Measurements from ENCODE around the gene DOK5. TPM values are rescaled to one million over a fixed set of nuclear protein-coding genes. Genes with fewer than 3 reads are reported as not detected.

DOK5 gene
- total and polyA plus RNA-seq, 4 donors = 0.37 to 3.1 (median 0.46) TPM

- WGBS, 2 donors = 69 to 70% methylated on average over 4 of the region's 4 CpGs
- no peak overlapping the region for H3K9ac ChIP-seq (ENCODE audit: insufficient read depth in 1 of 2, low read length in 2 of 2)
- H3K27ac ChIP-seq (ENCODE audit: low read depth in 1 of 2, low read length in 1 of 2) = no peak overlapping the region
- H3K4me1 ChIP-seq (ENCODE audit: control insufficient read depth in 5 of 5, insufficient read depth in 5 of 5, low read length in 5 of 5) = no peaks in the 10 kb centered on the region
- DNase-seq = no peak
- ATAC-seq (ENCODE audit: insufficient read depth, low FRiP score) = no peak
- no peak for TF ChIP-seq CTCF (IDR thresholded peaks at IDR 0.05; ENCODE audit: control extremely low read depth, extremely low read depth)
- H3K36me3 ChIP-seq (ENCODE audit: control insufficient read depth in 4 of 4, insufficient read depth in 4 of 4, low read length in 4 of 4) = no peaks in the 10 kb centered on the region
- H3K9me3 ChIP-seq (ENCODE audit: control insufficient read depth in 4 of 4, insufficient read depth in 3 of 4, low read length in 3 of 4) = peaks cover 0 to 2% (median 0%) of the 10 kb centered on the region in 4 donors
- no peaks in the 10 kb centered on the region for H3K27me3 ChIP-seq (ENCODE audit: control insufficient read depth in 3 of 3, insufficient read depth in 3 of 3, low read length in 2 of 3)
- H3K4me3 ChIP-seq = no peak overlapping the region
Observed at GRCh38 chr20:54669040-54669363, 193.6 kb downstream of the DOK5 start.

GRCh38 chr20:54678253-54678652 lies 202.9 kb downstream of the DOK5 start:
- H3K9ac ChIP-seq (ENCODE audit: insufficient read depth in 1 of 2, low read length in 2 of 2) = no peak overlapping the region
- no peaks in the 10 kb centered on the region for H3K9me3 ChIP-seq (ENCODE audit: control insufficient read depth in 4 of 4, insufficient read depth in 3 of 4, low read length in 3 of 4)
- no peak for TF ChIP-seq CTCF (IDR thresholded peaks at IDR 0.05; ENCODE audit: control extremely low read depth, extremely low read depth)
- H3K36me3 ChIP-seq (ENCODE audit: control insufficient read depth in 4 of 4, insufficient read depth in 4 of 4, low read length in 4 of 4) = no peaks in the 10 kb centered on the region
- no peak overlapping the region for H3K27ac ChIP-seq (ENCODE audit: low read depth in 1 of 2, low read length in 1 of 2)
- H3K27me3 ChIP-seq (ENCODE audit: control insufficient read depth in 3 of 3, insufficient read depth in 3 of 3, low read length in 2 of 3) = peaks cover 0 to 5% (median 0%) of the 10 kb centered on the region in 3 donors
- H3K4me1 ChIP-seq (ENCODE audit: control insufficient read depth in 5 of 5, insufficient read depth in 5 of 5, low read length in 5 of 5) = peaks cover 0 to 13% (median 0%) of the 10 kb centered on the region in 5 donors
- 51 to 67% methylated on average over 1 of the region's 1 CpG for WGBS, 2 donors
- H3K4me3 ChIP-seq = no peak overlapping the region
- ATAC-seq (ENCODE audit: insufficient read depth, low FRiP score) = no peak
- DNase-seq = no peak

GRCh38 chr20:54680439-54680838 lies 205.0 kb downstream of the DOK5 start:
- DNase-seq (no peak), ATAC-seq (ENCODE audit: insufficient read depth, low FRiP score) (no peak)
- 36 to 44% methylated on average over 5 of the region's 5 CpGs for WGBS, 2 donors
- Histone ChIP-seq H3K27me3 (ENCODE audit: control insufficient read depth in 3 of 3, insufficient read depth in 3 of 3, low read length in 2 of 3) (peaks cover 0 to 5% (median 2%) of the 10 kb centered on the region in 3 donors), H3K4me3 (no peak overlapping the region), H3K27ac (ENCODE audit: low read depth in 1 of 2, low read length in 1 of 2) (no peak overlapping the region), H3K4me1 (ENCODE audit: control insufficient read depth in 5 of 5, insufficient read depth in 5 of 5, low read length in 5 of 5) (peaks cover 0 to 13% (median 0%) of the 10 kb centered on the region in 5 donors), H3K9me3 (ENCODE audit: control insufficient read depth in 4 of 4, insufficient read depth in 3 of 4, low read length in 3 of 4) (no peaks in the 10 kb centered on the region), H3K36me3 (ENCODE audit: control insufficient read depth in 4 of 4, insufficient read depth in 4 of 4, low read length in 4 of 4) (no peaks in the 10 kb centered on the region), H3K9ac (ENCODE audit: insufficient read depth in 1 of 2, low read length in 2 of 2) (no peak overlapping the region)
- no peak for TF ChIP-seq CTCF (IDR thresholded peaks at IDR 0.05; ENCODE audit: control extremely low read depth, extremely low read depth)
